NCI-H2107 (cell line): ENCODE data around the gene RAB1B.
A peak's percentile ranks its signal among the peaks of the same experiment; 100 is the strongest.
"Not testable (repeated sequence)": the region's sequence is repeated elsewhere in the genome, so short reads cannot be mapped to it uniquely, and the experiment has no call there.

Experiments
- DNase-seq: peaks from one replicate; lab custom pipeline; 2025; lab: John Stamatoyannopoulos, UW

Gene RAB1B

GRCh38 chr11:66309475-66309874 lies 41.0 kb downstream of the RAB1B start:
- no peak for DNase-seq

GRCh38 chr11:66310324-66310723 lies 41.9 kb downstream of the RAB1B start:
- DNase-seq: no peak

- not testable (repeated sequence) for DNase-seq
These were observed 42.5 kb downstream of the RAB1B start for GRCh38 chr11:66310803-66311440.

DNA sequence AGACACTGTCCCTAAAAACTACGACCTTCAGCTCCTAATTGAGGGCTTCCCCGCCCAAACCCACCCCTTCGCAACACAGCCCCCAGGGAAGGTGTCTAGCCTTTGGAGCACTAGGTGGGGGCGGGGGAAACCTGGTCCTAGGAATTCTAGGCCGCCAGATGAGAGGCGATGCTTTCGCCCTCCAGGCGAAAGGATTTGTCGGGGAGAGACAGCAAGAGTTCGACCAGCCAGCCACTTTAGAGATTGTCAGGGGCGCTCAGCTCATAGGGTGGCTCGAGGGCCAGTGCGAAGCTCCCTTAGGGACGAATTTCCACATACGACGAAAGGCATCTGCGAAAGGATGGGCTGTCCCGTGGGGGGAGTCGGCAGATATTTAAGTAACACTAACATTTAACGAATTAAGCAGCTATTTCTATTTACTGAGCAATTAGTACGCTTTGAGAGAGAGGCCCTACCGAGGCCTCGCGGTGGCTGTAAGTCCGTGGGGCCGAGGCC lies 43.1 kb downstream of the RAB1B start:
- DNase-seq: no peak

DNA sequence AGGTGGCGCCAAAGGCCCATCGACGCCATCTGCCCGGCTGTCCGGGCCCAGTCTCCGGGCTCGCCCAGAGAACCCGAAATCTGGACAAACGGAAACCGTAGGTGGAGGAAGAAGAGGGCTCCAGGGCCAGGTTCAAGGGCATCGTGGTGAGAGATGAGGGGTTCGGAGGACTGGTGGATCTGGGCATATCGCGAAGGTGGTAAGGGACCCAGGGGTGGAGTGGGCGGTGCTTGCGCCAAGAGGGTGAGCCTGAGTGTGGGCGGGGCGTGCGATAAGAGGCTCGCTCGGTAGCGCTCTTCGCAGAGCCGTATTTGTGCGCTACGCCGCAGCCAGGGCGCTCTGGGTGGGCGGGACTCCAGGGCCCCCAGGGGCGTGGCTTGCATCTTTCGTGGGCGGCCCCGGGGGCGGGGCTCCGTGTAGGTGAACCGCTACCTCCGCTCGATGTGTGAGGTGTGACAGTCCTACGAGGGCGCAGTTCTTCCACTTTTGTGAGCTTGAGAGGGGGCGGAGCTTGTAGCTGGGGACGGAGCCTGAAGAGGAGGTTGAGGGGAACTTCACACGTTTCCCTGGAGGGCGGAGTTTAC lies 43.6 kb downstream of the RAB1B start:
- DNase-seq: peak; percentile 92

DNA sequence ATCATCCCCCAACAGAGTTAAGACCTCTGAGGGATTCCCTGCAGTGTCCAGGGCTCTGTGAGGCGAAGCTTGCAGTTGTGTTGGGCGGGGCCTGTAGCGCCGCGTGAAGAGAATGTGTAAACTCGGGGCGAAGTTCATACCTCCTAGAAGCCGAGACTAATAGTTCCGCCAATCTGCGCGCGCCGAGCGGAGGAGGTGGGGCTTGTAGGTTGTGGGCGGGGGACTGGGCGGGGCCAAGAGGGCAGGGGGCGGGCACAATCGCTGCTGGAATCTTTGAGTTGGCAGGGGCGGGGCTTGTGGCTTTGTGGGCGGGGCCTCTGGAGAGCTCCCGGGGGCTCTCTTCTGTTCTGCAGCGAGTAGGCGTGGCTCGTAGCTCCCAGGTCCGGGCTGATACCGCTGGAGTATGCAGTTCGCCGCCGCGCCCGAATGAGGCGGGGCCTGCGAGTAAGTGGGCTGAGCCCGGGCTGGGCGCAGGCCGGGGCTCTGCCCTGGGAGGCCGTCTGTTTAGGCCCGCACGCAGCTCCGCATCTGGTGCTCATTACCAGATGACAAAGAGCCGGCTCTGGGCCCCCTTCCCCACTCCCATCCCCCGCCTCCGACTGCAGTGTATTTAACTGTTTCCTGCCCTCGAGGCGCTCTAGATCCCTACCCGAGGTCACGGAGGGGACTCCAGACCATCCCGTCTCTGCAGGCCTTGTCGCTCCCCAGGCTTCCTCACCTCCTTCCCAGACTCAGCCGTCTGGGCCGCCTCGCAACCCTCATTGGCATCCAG lies 44.3 kb downstream of the RAB1B start:
- DNase-seq: peak; percentile 94

DNA sequence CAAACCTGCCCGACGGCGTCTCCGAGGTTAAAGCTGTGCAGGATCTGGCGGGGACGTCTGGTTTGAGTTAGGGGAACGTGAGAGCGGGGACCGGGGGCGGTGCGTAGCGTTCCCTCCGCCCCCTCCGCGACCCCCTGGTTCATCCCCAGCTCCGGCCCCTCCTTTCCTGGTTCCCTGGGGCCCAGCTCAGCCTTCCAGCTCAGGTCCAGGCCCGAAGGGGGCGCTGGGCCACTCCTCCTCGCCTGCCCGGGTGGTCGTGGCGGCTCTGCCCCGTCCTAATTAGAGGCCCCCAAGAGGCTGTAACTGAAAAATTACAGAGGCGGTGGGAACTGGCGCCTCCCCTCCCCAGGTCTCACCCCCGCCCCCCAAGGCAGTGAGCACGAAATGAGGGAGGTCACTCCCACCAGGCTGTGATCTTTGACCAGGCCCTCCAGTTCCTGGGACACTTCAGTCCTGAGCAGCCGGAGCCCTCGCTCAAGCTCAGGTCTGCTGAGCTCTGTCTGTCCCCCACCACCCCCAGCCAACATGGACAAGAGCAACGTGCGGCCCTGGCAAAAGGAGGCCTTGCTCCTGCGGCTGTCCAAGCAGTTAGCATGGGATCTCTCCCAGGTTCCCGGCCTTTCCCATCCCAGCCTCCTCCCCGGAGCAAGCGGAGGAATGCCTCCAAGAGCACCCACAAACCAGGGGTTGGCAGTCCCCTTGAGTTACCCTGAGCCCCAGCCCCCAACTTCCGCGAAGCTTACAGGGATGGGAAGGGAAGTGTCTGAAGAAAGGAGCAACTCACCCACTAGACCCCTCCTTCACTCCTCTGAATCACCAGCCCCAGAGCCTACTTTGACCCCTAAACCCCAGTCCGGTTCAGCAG lies 45.1 kb downstream of the RAB1B start:
- no peak for DNase-seq

DNA sequence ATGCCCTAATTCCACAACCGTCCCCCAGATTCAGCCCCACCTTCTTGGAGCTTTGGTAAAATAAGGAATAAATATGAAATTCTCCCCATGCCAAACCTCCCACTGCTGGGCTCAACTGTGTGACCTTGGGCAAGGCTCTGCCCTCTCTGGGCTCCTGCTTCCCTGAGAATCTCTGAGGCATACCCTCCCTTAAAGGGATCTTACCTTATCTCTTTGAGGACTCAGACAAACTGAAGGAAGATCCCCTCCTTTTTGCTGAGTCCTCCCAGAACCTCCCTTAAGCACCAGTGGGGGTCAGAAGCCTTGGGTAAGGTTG lies 45.7 kb downstream of the RAB1B start:
- DNase-seq: no peak

DNA sequence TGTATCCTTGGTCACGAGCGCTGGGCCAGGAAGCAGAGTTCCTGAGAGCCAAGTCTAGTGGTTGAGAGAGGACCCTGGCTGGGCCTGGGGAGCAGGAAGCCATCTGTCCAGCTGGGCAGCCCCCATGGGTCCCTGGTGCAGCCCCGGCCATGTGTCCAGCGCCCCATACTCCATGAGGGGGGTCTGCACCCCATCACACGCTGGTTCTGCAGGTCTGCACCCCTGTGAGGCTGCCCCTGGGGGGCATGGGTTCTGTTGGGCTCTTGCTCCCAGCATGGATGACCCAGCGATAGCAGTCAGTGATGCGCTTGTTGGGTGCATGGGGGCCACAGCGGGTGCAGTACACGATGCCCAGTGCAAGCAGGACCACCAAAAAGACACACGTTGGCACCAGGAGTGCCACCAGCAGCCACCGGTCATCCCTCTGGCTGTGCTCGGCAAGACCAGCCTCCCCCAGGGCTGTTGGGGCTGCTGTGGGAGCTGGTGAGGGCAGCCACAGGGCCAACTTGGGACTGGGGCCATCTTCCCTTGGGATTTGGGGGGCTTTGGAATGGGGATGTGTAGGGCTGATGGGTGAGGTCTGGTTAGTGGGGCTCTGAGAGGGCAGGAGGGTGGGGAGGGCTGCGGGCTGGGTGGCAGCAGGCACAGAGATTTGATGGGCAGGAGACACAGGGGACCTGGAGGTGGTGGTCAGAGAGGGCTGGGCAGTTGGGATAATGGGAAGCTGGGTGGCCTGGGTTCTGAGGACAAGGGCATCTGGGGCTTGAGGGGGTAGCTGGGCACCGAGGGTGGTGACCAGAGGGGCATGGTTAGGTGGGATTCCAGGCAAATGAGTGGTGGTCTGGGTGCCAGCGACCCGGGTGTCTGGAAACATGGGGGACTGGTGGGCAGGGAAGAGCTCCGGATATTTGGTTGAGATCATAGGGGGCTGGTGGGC lies 46.4 kb downstream of the RAB1B start:
- DNase-seq: no peak

- DNase-seq: no peak
These were observed 47.1 kb downstream of the RAB1B start for GRCh38 chr11:66315498-66315885.

DNA sequence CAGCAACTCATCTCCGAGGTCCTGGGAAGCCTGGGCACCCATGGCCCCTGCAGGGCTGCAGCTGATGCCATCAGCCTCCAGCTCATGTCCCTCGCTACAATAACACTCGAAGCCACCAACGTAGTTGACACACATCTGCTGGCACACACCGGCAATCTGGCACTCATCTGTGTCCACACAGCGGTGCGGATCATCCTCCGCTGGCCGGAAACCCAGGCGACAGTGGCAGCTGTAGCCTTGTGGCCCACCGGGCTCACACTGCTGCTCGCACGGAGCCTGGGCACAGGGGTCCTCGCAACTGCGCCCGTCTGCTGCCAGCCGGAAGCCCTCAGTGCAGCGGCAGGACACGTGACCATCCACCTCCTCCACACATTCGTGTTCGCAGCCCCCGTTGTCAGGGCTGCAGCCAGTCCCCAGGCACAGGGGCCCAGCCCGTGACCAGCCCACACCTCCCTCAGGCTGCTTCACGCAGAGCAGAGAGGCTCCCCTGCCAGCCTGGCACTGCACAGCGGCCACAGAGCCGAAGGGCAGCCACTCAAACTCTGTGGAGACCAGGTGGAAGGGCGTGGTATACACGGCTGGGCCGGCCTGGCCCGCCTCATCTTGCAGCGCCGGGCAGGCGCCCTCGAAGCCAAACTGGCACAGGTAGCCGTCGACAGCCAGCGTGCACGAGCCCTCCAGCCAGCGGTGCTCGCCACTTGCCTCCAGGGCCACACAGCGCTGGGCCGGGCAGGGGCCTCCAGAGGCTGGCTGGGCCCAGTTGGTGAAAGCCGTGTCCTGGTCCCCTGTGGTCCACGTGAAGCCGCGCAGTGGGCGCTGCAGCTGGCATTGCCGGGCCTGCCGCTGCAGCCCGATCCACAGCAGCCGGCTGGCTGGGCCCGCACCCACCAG lies 47.7 kb downstream of the RAB1B start:
- DNase-seq: no peak

GRCh38 chr11:66316849-66317251 lies 48.4 kb downstream of the RAB1B start, which contains the start of gene CD248:
CD248 (minus strand) TSS chr11:66317044; CDS start chr11:66317027, 17 bp downstream.
- no peak for DNase-seq

DNA sequence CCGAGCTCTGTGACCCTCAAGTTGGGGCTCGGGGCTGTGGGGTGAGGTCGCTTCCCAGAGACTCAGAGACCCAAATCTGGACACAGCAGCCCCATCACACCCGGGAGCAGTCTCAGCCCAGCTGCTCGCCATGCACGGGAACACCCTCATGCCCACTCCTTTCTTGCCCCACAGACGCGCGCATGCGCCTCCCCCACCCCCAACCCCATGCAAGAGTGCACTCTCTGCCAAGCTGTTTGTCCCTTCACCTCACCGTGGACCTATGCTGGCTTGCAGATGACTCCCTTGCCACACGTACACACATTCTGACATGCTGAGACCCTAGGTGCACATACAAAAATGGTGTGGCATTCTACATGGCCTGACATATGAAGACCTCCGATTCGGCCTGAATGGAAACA lies 48.9 kb downstream of the RAB1B start:
- DNase-seq: no peak

DNA sequence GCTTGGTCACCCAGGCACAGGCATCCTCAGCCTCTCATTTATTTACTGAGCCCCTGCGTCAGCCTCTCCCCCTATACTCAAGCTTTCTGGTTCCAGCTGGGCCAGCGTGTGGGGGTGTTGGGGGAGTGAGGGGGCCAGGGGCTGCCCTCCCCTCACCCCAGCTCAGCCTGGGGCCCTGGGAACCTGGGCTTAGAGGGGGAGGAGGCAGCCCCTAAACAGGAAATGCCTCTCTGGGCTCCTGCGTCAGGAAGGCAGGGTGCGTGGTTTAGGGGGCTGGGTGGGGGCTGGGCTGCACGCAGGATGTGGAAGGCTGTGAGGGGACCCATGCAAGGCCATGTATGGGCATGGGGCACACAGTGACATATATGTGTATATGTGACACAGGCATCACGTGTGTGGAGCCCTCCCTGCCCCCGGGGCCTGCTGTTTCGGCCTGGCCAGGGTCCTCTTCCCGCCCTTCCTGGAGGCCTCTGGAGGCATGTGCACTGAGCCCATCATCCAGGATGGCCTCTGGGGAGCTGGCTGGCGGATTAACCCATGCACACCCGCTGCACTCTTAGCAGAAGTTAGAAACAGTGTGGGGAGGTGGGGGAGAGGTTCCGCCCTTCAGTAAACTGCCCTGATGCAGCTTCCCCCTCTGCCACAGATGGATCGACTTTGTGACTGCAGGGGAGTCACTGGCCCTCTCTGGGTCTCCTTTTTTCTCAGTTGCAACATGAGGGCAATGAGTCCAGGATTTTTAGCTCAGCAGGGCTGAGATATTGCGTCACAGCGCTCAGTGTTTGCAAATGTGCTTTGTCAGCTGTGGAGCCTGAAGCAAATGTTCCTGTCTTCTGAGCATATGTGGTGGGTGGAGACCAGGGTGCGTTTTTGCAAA lies 49.5 kb downstream of the RAB1B start:
- DNase-seq: no peak

DNA sequence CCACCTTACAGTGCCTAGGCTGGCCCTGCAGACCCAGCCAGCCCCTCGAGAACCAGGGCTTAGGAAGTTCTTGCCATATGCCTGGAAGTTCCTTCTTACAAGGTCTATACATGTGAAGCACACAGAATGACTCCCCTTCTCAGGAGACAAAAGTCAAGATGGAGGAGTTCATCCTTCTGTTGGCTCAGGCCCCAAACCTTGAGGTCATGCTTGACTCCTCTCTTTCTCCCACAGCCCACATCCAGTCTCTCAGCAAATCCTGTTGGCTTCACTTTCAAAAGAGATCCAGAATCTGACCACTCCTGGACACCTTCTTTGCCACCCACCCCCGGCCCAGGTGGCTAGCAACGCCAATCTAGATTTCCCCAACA lies 50.1 kb downstream of the RAB1B start:
- no peak for DNase-seq

GRCh38 chr11:66320289-66320688 lies 51.9 kb downstream of the RAB1B start:
- not testable (repeated sequence) for DNase-seq

DNA sequence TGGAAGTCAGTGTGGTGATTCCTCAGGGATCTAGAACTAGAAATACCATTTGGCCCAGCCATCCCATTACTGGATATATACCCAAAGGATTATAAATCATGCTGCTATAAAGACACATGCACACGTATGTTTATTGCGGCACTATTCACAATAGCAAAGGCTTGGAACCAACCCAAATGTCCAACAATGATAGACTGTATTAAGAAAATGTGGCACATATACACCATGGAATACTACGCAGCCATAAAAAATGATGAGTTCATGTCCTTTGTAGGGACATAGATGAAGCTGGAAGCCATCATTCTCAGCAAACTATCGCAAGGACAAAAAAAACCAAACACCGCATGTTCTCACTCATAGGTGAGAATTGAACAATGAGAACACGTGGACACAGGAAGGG lies 52.3 kb downstream of the RAB1B start:
- DNase-seq: not testable (repeated sequence)

- no peak for DNase-seq
These were observed 53.2 kb downstream of the RAB1B start for GRCh38 chr11:66321606-66322005.
